DND-41 (cell line): ENCODE results near the gene PTPRG.

ENCODE experiments used
- ATAC-seq: fragments of 200-7000 bp; cut with Tn5 transposase; 3 replicates; pipeline ENCODE4 v1.9.1; 2021; ENCODE audit warnings: low read depth; ENCODE audit not compliant: insufficient read depth
- DNase-seq: peaks from one replicate; pipeline ENCODE4 v3.0.0-alpha.2; 2020
- H2AFZ ChIP-seq: 2 replicates; pipeline ENCODE4 v1.6.0; 2012; ENCODE audit warnings: low read depth, low read length
- H3K27ac ChIP-seq: 2 replicates; pipeline ENCODE4 v1.5.1; 2012; ENCODE audit warnings: low read length, inconsistent platforms
- H3K27me3 ChIP-seq: fragments of 200-600 bp; sonication (generic); 2 replicates; pipeline ENCODE4 v1.6.0; 2012; ENCODE audit warnings: low read length, mild to moderate bottlenecking, inconsistent platforms; ENCODE audit not compliant: insufficient read depth, poor library complexity
- H3K36me3 ChIP-seq: 2 replicates; pipeline ENCODE4 v1.5.1; 2012; ENCODE audit warnings: low read length, inconsistent platforms; ENCODE audit not compliant: insufficient read depth
- H3K4me1 ChIP-seq: 2 replicates; pipeline ENCODE4 v1.5.1; 2012; ENCODE audit warnings: mild to moderate bottlenecking, low read length; ENCODE audit not compliant: insufficient read depth
- H3K4me2 ChIP-seq: 2 replicates; pipeline ENCODE4 v1.6.0; 2012; ENCODE audit warnings: mild to moderate bottlenecking, moderate library complexity, low read length, inconsistent platforms; ENCODE audit not compliant: insufficient read depth
- H3K4me3 ChIP-seq, 2 experiments: fragments of 200-600 bp in 1 of 2; shearing (Covaris generic) in 1 of 2; 2 replicates each; pipeline ENCODE4 v1.5.1; 2012 to 2016; ENCODE audit warnings: inconsistent platforms in 2 of 2, low read length in 2 of 2, mild to moderate bottlenecking in 2 of 2, low read depth in 1 of 2, moderate library complexity in 1 of 2
- H3K79me2 ChIP-seq: 2 replicates; pipeline ENCODE4 v1.6.0; 2012; ENCODE audit warnings: low read length, inconsistent platforms; ENCODE audit not compliant: insufficient read depth
- H3K9ac ChIP-seq: 2 replicates; pipeline ENCODE4 v1.6.0; 2012; ENCODE audit warnings: low read depth, mild to moderate bottlenecking, inconsistent platforms, low read length, moderate library complexity
- H3K9me3 ChIP-seq: 2 replicates; pipeline ENCODE4 v1.5.1; 2012; ENCODE audit warnings: low read length, moderate library complexity, mild to moderate bottlenecking, inconsistent platforms; ENCODE audit not compliant: insufficient read depth, severe bottlenecking
- H4K20me1 ChIP-seq: 2 replicates; pipeline ENCODE4 v1.6.0; 2012; ENCODE audit warnings: low read length; ENCODE audit not compliant: insufficient read depth
- CTCF ChIP-seq: IDR thresholded peaks from 2 replicates; pipeline ENCODE4 v1.5.1; 2012; ENCODE audit warnings: borderline replicate concordance, low read length, moderate library complexity, mild to moderate bottlenecking; ENCODE audit not compliant: poor library complexity, severe bottlenecking; ENCODE audit errors: extremely low read depth
- EZH2 ChIP-seq: IDR thresholded peaks from 3 replicates; pipeline ENCODE4 v1.6.1; 2012; ENCODE audit warnings: borderline replicate concordance, low read depth, mild to moderate bottlenecking, moderate library complexity, low read length, inconsistent platforms; ENCODE audit not compliant: severe bottlenecking

PTPRG gene

GRCh38 chr3:62180514-62180913 is 619.1 kb downstream of the PTPRG start:
- H3K4me2 ChIP-seq, result no peak overlapping the region
- no peak for DNase-seq
- no peaks in the 10 kb centered on the region for H3K27me3 ChIP-seq
- no peak overlapping the region for H3K27ac ChIP-seq
- ATAC-seq, result no peak
- H3K4me1 ChIP-seq, result no peaks in the 10 kb centered on the region; the same call in 1 of the 2 replicates
- H3K9ac ChIP-seq, result no peak overlapping the region
- no peak overlapping the region for H3K4me3 ChIP-seq
- TF ChIP-seq EZH2 (no peak), CTCF (no peak)
- H2AFZ ChIP-seq, result no peak overlapping the region
- no peaks in the 10 kb centered on the region for H4K20me1 ChIP-seq
- no peaks in the 10 kb centered on the region for H3K79me2 ChIP-seq
- H3K36me3 ChIP-seq, result no peaks in the 10 kb centered on the region
- H3K9me3 ChIP-seq, result no peaks in the 10 kb centered on the region

GRCh38 chr3:62183087-62183486 is 621.7 kb downstream of the PTPRG start:
- Histone ChIP-seq H3K4me1 (no peaks in the 10 kb centered on the region; the same call in 1 of the 2 replicates), H3K9me3 (no peaks in the 10 kb centered on the region), H2AFZ (no peak overlapping the region), H3K9ac (no peak overlapping the region), H4K20me1 (no peaks in the 10 kb centered on the region), H3K27me3 (no peaks in the 10 kb centered on the region), H3K4me3 (no peak overlapping the region), H3K36me3 (no peaks in the 10 kb centered on the region), H3K4me2 (no peak overlapping the region), H3K27ac (no peak overlapping the region), H3K79me2 (no peaks in the 10 kb centered on the region)
- TF ChIP-seq CTCF (no peak), EZH2 (no peak)
- DNase-seq (no peak), ATAC-seq (no peak)

- TF ChIP-seq EZH2, result no peak
- no peak for TF ChIP-seq CTCF
- no peak for ATAC-seq
- H4K20me1 ChIP-seq, result no peaks in the 10 kb centered on the region
- H3K4me3 ChIP-seq, result no peak overlapping the region
- no peak for DNase-seq
- H3K79me2 ChIP-seq, result no peaks in the 10 kb centered on the region
- H3K9me3 ChIP-seq, result no peaks in the 10 kb centered on the region
- no peaks in the 10 kb centered on the region for H3K36me3 ChIP-seq
- no peaks in the 10 kb centered on the region for H3K27me3 ChIP-seq
- peaks cover 6% of the 10 kb centered on the region for H3K4me1 ChIP-seq
- H3K9ac ChIP-seq, result no peak overlapping the region
- no peak overlapping the region for H3K27ac ChIP-seq
- H3K4me2 ChIP-seq, result no peak overlapping the region
- H2AFZ ChIP-seq, result no peak overlapping the region
These were observed 622.6 kb downstream of the PTPRG start for GRCh38 chr3:62183969-62184368.

DNA sequence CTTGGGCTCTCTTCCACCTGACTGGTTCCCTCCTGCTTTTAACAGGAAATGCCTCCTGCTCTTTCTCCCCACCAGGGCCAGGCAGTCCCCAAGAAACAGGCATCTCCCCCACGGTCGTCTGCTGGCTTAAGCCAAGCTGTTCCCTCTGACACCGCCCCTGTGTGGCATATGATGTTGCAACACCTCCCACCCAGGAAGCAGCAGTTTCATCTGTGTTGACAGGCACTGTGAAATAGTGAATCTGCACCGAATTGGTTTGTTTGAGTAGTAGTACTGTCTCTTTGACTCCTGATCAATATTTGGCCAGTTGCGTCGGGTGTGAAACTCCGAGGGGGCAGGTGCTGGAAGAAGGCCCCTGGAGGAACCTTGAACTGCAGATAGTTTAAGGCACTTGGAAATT is 623.2 kb downstream of the PTPRG start:
- ATAC-seq (peak; percentile 44; the same call in 1 of the 3 replicates), DNase-seq (peak; percentile 29)
- no peak overlapping the region for H3K4me3 ChIP-seq
- H3K27ac ChIP-seq, result no peak overlapping the region
- H4K20me1 ChIP-seq, result no peaks in the 10 kb centered on the region
- H3K27me3 ChIP-seq, result no peaks in the 10 kb centered on the region
- no peak overlapping the region for H3K9ac ChIP-seq
- no peaks in the 10 kb centered on the region for H3K79me2 ChIP-seq
- H3K9me3 ChIP-seq, result no peaks in the 10 kb centered on the region
- H3K36me3 ChIP-seq, result no peaks in the 10 kb centered on the region
- H3K4me2 ChIP-seq, result no peak overlapping the region
- H2AFZ ChIP-seq, result no peak overlapping the region
- peaks cover 8% of the 10 kb centered on the region for H3K4me1 ChIP-seq
- peak; percentile 24 for TF ChIP-seq CTCF
- no peak for TF ChIP-seq EZH2
